ENCODE measurements around the gene RETREG1. TPM values are rescaled to one million over a fixed set of nuclear protein-coding genes. Genes with fewer than 3 reads are reported as not detected.
"Not testable (repeated sequence)": the region's sequence is repeated elsewhere in the genome, so short reads cannot be mapped to it uniquely, and the experiment has no call there.

Gene RETREG1
- total RNA-seq, 1 donor from 2014 or later = 2.9 TPM

DNA sequence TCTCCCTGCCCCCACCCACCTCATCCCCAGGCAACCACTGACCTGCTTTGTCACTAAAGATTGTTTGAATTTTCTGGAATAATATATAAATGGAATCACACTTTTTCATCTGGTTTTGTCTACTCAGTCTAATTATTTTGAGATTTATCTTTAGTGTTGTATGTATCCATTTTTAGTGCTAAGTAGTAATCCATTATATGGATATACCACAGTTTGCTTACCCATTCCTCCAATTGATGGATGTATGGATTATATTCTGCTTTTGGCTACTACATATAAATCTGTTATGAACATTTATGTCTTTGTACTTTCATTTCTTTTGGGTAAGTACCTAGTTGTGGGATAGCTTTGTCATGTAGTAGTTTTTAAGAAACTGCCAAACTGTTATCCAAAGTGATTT, 136.7 kb downstream of the RETREG1 start:
- no peak for DNase-seq (ENCODE audit: low spot score in 2 of 2)
- H3K4me1 ChIP-seq = no peaks in the 10 kb centered on the region

DNA sequence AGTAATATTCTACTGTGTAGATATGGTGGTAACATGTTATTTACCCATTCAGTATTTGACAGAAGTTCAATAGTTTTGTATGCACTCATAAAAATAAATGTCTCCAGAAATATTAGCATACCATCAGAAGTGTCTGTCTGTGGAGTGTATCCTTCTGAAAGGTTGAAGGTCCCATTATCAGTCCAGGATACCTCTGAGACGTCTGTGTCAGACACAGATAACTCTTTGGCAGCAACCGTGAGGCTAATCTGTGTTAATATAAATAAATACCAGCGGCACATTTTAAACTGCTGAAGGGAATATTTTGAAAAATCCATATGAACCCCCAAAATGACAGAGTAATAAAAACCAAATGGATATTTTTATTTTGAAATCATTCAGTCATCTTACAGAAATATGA, 139.3 kb downstream of the RETREG1 start:
- Histone ChIP-seq H3K9me3 (no peaks in the 10 kb centered on the region), H3K4me3 (no peak overlapping the region), H3K27me3 (no peaks in the 10 kb centered on the region), H3K4me1 (no peaks in the 10 kb centered on the region), H3K27ac (no peak overlapping the region), H3K36me3 (no peaks in the 10 kb centered on the region)
- no peak for DNase-seq (ENCODE audit: low spot score in 2 of 2)
- intact Hi-C loops (cut with DNase I) = no loop called here
- TF ChIP-seq, protein P1, sequence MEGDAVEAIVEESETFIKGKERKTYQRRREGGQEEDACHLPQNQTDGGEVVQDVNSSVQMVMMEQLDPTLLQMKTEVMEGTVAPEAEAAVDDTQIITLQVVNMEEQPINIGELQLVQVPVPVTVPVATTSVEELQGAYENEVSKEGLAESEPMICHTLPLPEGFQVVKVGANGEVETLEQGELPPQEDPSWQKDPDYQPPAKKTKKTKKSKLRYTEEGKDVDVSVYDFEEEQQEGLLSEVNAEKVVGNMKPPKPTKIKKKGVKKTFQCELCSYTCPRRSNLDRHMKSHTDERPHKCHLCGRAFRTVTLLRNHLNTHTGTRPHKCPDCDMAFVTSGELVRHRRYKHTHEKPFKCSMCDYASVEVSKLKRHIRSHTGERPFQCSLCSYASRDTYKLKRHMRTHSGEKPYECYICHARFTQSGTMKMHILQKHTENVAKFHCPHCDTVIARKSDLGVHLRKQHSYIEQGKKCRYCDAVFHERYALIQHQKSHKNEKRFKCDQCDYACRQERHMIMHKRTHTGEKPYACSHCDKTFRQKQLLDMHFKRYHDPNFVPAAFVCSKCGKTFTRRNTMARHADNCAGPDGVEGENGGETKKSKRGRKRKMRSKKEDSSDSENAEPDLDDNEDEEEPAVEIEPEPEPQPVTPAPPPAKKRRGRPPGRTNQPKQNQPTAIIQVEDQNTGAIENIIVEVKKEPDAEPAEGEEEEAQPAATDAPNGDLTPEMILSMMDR (IDR thresholded peaks at IDR 0.05) = no peak

More for the DNA sequence above, 136.7 kb downstream of the RETREG1 start:
- Histone ChIP-seq H3K27ac (no peak overlapping the region), H3K4me3 (no peak overlapping the region), H3K27me3 (no peaks in the 10 kb centered on the region), H3K36me3 (no peaks in the 10 kb centered on the region), H3K9me3 (no peaks in the 10 kb centered on the region)
- TF ChIP-seq, protein P1 (IDR thresholded peaks at IDR 0.05) = no peak
- intact Hi-C loops (cut with DNase I) = no loop called here

DNA sequence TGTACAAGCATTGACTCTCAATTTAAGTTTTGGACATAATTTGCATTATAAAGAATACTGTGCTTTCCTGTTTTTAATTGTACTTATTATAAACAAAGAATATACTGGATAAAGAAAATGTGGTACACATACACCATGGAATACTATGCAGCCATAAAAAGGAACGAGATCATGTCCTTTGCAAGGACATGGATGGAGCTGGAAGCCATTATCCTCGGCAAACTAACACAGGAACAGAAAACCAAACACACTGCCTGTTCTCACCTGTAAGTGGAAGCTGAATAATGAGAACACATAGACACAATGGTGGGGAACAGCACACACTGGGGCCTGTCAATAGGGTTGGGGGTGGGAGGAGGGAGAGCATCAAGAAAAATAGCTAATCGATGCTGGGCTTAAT, 140.4 kb downstream of the RETREG1 start:
- H3K9me3 ChIP-seq; H3K27me3 ChIP-seq; H3K4me3 ChIP-seq; intact Hi-C loops (cut with DNase I); H3K4me1 ChIP-seq; H3K27ac ChIP-seq; H3K36me3 ChIP-seq; DNase-seq (ENCODE audit: low spot score in 2 of 2): not testable (repeated sequence)

DNA sequence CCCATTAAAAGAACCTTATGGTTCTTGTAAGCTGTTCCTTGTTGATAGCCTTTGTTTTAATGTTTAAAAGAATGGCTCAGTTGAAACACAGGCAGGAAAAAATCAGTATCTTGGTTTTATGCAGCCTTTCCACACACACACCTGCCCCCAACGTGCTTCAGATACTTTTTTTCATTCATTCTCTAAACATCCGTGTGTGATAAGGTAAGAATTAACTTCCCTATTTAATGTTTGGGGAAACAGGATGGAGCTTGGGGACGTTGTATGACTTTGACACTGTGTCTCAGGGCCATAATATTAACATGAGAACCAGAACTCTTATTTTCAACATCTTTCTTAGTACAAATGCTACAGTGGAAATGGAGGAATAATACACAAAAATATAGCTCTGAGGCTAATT, 145.4 kb downstream of the RETREG1 start:
- Histone ChIP-seq H3K27me3 (no peaks in the 10 kb centered on the region), H3K27ac (no peak overlapping the region), H3K4me1 (peaks cover 0 to 8% of the 10 kb centered on the region in 2 donors), H3K36me3 (no peaks in the 10 kb centered on the region), H3K9me3 (no peaks in the 10 kb centered on the region), H3K4me3 (no peak overlapping the region)
- TF ChIP-seq, protein P1 (IDR thresholded peaks at IDR 0.05) = no peak
- no peak for DNase-seq (ENCODE audit: low spot score in 2 of 2)
- intact Hi-C loops (cut with DNase I) = no loop called here

DNA sequence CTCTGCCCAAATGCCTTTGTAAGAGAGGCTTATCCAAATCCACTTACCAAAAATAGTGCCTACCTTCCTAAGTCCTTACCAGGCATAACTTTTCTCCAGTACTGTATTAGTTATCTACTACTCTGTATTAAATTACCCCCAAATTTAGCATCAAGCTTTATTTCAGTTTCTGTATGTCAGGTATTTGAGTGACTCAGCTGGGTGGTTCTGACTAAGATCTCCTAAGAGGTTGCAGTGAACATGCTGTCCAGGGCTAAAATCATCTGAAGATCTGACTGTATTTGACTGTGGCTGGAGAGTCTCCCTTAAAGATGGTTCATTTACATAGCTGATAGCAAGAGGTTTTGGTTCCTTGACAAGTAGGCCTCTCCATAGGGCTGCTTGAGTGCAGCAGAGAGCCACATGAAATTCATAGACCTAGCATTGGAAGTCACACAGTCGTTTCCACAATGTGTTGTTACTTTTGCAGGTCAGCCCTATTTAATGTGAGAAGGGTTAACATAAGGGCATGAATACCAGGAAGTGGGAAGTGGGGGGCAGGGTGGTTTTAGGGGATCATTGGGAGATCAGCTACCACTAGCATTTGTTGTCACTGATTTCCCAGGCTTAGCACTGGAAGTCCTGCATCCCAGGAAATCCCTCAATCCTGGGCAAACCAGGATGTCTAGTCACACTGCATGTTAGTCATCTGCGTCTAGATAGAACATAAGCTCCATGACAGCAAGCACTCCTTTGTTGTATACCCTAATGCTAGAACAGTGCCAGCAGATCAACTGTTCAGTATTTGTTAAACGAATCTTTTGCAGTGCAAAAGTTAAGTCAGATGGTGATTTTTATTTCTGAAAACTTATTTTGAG, 149.2 kb downstream of the RETREG1 start:
- intact Hi-C loops (cut with DNase I) = no loop called here
- Histone ChIP-seq H3K27ac (no peak overlapping the region), H3K27me3 (no peaks in the 10 kb centered on the region), H3K4me3 (peak overlapping the region in 1 of 2 donors; percentile 73), H3K4me1 (peaks cover 0 to 21% of the 10 kb centered on the region in 2 donors), H3K36me3 (peaks cover 7 to 10% of the 10 kb centered on the region in 2 donors), H3K9me3 (no peaks in the 10 kb centered on the region)
- TF ChIP-seq, protein P1 (IDR thresholded peaks at IDR 0.05) = no peak
- no peak for DNase-seq (ENCODE audit: low spot score in 2 of 2)

DNA sequence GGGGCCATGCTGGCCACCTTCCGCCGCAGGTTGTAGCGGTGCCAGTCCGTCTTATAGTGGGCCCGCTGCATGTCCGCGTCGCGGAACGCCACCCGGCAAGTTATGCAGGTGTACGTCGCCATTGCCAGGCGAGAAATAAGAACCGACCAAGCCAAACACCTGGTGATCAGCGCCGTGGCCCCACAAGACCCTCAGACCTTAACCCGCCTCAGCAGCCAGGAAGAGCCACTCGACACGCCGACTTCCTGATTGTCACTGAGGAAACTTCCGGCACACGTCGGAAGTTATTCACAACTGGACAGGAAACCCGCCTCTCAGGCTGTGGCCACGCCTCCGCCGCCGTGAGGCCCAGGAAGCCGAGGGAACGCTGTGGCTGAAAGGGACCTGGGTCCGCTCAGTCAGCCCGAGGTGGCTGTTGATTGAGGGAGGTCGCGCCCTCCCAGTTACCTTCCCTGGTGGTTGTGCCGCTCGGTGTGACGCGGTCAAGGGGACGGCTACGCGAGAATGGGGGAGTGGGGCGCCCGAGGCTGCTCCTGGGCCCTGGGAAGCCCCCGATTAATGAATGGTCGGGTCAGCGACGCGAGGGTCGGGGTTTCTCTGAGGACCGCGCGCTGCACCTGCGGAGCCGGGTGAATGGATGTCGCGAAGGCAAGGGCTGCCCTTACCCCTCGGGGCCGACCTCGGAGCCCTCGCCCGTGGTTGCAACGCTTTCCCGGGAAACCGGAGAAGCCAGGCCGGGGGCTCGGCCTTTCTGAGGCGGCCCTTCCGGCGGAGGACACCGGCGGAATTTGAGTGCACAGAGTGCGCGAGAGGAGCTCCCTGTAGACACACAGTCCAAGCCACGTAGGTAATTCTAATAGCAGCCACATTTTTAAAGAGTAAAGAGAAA, 151.0 kb downstream of the RETREG1 start, which contains the start of gene ZNF622:
ZNF622 (minus strand) TSS at position 257 of the 889 bp plus-strand sequence; CDS start at position 122, 135 bp downstream.
- Histone ChIP-seq H3K4me3 (peak within 1 kb of the TSS; percentile 73 to 91), H3K4me1 (peaks cover 0 to 21% of the 10 kb centered on the region in 2 donors), H3K36me3 (peaks cover 23 to 28% of the 10 kb centered on the region in 2 donors), H3K27me3 (no peaks in the 10 kb centered on the region), H3K9me3 (no peaks in the 10 kb centered on the region), H3K27ac (peak within 1 kb of the TSS; percentile 74 to 86)
- intact Hi-C loops (cut with DNase I) = no loop called here
- DNase-seq (ENCODE audit: low spot score in 2 of 2) = peak; percentile 74 to 95
- TF ChIP-seq, protein P1 (IDR thresholded peaks at IDR 0.05) = no peak
